Hepatocyte (in vitro differentiated cells): ENCODE results near the gene MRPL42. TPM values are rescaled to one million over a fixed set of nuclear protein-coding genes. Genes with fewer than 3 reads are reported as not detected.

ENCODE experiments used
- DNase-seq: peaks from one replicate; pipeline ENCODE4 v3.0.0-alpha.2; 2016; ENCODE audit warnings: low spot score
- H2AFZ ChIP-seq: fragments of 200-600 bp; sonication (generic); 2 replicates; pipeline ENCODE4 v1.6.0; 2016; ENCODE audit warnings: antibody characterized with exemption, mild to moderate bottlenecking
- H3K27ac ChIP-seq: fragments of 200-600 bp; sonication (generic); 2 replicates; pipeline ENCODE4 v1.5.1; 2016; ENCODE audit warnings: mild to moderate bottlenecking
- H3K27me3 ChIP-seq: fragments of 200-600 bp; sonication (generic); 2 replicates; pipeline ENCODE4 v1.6.1; 2016
- H3K36me3 ChIP-seq: fragments of 200-600 bp; sonication (generic); replicated peaks from 2 replicates; pipeline ENCODE4 v1.5.1; 2016; ENCODE audit warnings: low read depth; ENCODE audit not compliant: insufficient read depth
- H3K4me1 ChIP-seq: fragments of 200-600 bp; sonication (generic); 2 replicates; pipeline ENCODE4 v1.5.1; 2016; ENCODE audit warnings: mild to moderate bottlenecking, moderate library complexity; ENCODE audit not compliant: insufficient read depth
- H3K4me2 ChIP-seq: fragments of 200-600 bp; sonication (generic); 2 replicates; pipeline ENCODE4 v1.6.0; 2016
- H3K4me3 ChIP-seq: fragments of 200-600 bp; sonication (generic); 2 replicates; pipeline ENCODE4 v1.5.1; 2016; ENCODE audit warnings: mild to moderate bottlenecking
- H3K79me2 ChIP-seq: fragments of 200-600 bp; sonication (generic); 2 replicates; pipeline ENCODE4 v1.6.0; 2017; ENCODE audit warnings: mild to moderate bottlenecking
- H3K9me2 ChIP-seq: fragments of 200-600 bp; sonication (generic); replicated peaks from 2 replicates; pipeline ENCODE4 v1.6.0; 2017; ENCODE audit warnings: mild to moderate bottlenecking; ENCODE audit not compliant: insufficient read depth
- H3K9me3 ChIP-seq: fragments of 200-600 bp; sonication (generic); 2 replicates; pipeline ENCODE4 v1.5.1; 2016; ENCODE audit warnings: low read depth, mild to moderate bottlenecking
- H4K20me1 ChIP-seq: fragments of 200-600 bp; sonication (generic); 2 replicates; pipeline ENCODE4 v1.6.0; 2016; ENCODE audit warnings: mild to moderate bottlenecking; ENCODE audit not compliant: insufficient read depth, poor library complexity, severe bottlenecking
- EZH2 ChIP-seq: fragments of 200-600 bp; sonication (generic); IDR thresholded peaks from 2 replicates; pipeline ENCODE4 v1.6.1; 2016; ENCODE audit warnings: antibody characterized with exemption, mild to moderate bottlenecking, borderline replicate concordance
- EZH2phosphoT487 ChIP-seq: fragments of 200-600 bp; sonication (generic); IDR thresholded peaks from one replicate; pipeline ENCODE4 v1.6.1; 2018; ENCODE audit warnings: antibody characterized with exemption, mild to moderate bottlenecking, low read depth, moderate library complexity; ENCODE audit not compliant: unreplicated experiment, severe bottlenecking
- WGBS: methylation state at CpG from one replicate; pipeline ENCODE4 v1.1.6; 2016; ENCODE audit warnings: low lambda C conversion rate; ENCODE audit errors: missing lambda C conversion rate; 5-methylcytosine and 5-hydroxymethylcytosine counted together
- polyA plus RNA-seq: library from polyadenylated mRNA; unstranded; fragments of >200 nt; fragmentation: Nextera tagmentation; extraction: Ambion mirVana; gene quantifications from 2 replicates; pipeline ENCODE4 v1.2.1, GENCODE V29; 2016
- total RNA-seq: library from RNA; depleted of rRNA; stranded (reverse); fragments of >200 nt; gene quantifications from 2 replicates; pipeline ENCODE4 v1.2.3, GENCODE V29; 2014
- TF ChIP-seq, protein P1 (sequence below): fragments of 200-600 bp; sonication (generic); IDR thresholded peaks from 2 replicates; pipeline ENCODE4 v1.5.1; 2016; ENCODE audit warnings: antibody characterized with exemption, mild to moderate bottlenecking; ENCODE audit not compliant: poor library complexity

MRPL42 gene
- total and polyA plus RNA-seq, 2 experiments from 2014 or later, result 74.9 to 111 TPM

DNA sequence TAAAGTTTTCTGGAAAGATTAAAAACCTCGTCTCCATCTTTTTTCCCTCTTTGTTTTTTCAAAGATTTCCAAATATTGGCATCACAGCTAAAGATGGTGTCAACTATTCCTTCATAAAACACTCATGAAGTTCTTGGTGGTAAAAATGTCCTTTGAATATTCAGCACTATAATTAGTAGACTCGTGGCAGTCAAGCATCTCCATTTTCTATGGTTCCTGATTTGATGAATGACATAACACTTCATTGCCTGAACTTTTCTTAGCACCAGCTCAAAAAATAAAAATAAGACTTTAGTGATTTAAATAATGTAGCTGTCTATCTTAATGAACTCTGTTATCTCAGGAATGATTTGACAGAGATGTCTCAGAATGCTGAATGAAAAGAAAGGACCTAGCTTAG, 45.3 kb upstream of the MRPL42 start:
- TF ChIP-seq EZH2, result no peak
- no peak for TF ChIP-seq EZH2phosphoT487
- TF ChIP-seq, protein P1, sequence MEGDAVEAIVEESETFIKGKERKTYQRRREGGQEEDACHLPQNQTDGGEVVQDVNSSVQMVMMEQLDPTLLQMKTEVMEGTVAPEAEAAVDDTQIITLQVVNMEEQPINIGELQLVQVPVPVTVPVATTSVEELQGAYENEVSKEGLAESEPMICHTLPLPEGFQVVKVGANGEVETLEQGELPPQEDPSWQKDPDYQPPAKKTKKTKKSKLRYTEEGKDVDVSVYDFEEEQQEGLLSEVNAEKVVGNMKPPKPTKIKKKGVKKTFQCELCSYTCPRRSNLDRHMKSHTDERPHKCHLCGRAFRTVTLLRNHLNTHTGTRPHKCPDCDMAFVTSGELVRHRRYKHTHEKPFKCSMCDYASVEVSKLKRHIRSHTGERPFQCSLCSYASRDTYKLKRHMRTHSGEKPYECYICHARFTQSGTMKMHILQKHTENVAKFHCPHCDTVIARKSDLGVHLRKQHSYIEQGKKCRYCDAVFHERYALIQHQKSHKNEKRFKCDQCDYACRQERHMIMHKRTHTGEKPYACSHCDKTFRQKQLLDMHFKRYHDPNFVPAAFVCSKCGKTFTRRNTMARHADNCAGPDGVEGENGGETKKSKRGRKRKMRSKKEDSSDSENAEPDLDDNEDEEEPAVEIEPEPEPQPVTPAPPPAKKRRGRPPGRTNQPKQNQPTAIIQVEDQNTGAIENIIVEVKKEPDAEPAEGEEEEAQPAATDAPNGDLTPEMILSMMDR, result no peak
- Histone ChIP-seq H4K20me1 (peaks cover 57% of the 10 kb centered on the region), H2AFZ (no peak overlapping the region), H3K27me3 (no peaks in the 10 kb centered on the region), H3K9me2 (no peaks in the 10 kb centered on the region), H3K4me1 (peaks cover 5% of the 10 kb centered on the region), H3K9me3 (no peaks in the 10 kb centered on the region), H3K36me3 (no peaks in the 10 kb centered on the region), H3K79me2 (peaks cover 97% of the 10 kb centered on the region), H3K4me2 (no peak overlapping the region), H3K4me3 (no peak overlapping the region), H3K27ac (no peak overlapping the region)
- 82% methylated on average over 2 of the region's 2 CpGs for WGBS
- DNase-seq, result no peak

DNA sequence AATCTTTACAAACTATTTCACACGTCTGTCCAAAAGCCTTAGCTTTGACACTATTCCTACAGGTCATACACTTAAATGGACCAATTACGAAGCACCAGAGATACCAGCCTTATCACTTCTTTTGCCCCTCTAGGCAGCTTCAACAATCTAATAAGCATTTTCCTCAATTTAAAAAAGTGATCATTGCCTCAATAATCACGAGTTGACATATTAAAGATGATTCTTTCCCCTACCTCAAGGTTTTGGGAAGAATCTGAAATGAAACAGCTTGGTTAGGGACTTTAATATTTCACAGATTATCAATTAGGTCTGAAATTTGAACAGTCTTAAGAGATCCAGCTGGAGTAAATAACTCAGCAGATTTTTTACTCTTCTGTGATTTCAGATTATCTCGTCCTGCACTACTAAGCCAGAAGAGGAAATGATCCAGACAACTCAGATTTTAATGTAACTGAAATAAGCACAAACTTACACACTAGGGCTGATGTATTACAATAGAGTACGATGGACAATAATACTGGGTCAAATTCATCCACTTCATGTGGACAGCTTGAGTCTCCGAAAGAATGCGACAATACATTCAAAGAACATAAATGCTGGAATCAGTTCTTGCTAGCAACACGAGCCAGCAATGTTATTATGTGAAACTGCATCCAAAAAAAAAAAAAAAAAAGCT, 41.4 kb upstream of the MRPL42 start:
- DNase-seq, result no peak

DNA sequence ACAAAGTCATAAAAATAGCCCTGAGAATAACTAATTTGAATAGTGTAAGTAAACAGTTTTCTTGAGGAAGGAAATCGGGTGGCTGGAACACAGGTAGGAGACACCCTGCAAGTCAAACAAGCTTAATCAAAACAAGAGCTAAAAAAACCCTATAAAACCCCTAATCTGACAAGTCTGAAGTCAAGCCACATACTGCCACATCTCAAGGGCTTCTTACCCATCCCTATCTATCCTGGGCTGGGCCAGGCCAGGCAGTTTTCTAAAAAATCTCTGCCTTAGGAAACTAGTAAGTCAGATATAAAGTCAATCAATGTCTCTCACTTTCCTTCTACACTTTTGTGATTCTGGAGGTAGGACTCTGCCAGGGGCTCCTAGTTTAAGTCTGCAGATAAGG, 40.9 kb upstream of the MRPL42 start:
- no peak for DNase-seq
- H3K27me3 ChIP-seq, result no peaks in the 10 kb centered on the region
- H3K4me1 ChIP-seq, result peaks cover 13% of the 10 kb centered on the region
- no peaks in the 10 kb centered on the region for H3K9me2 ChIP-seq
- no peak overlapping the region for H3K4me3 ChIP-seq
- 52% methylated on average over 1 of the region's 1 CpG for WGBS
- no peak overlapping the region for H2AFZ ChIP-seq
- H3K9me3 ChIP-seq, result no peaks in the 10 kb centered on the region
- H4K20me1 ChIP-seq, result peaks cover 78% of the 10 kb centered on the region
- peaks cover 100% of the 10 kb centered on the region for H3K79me2 ChIP-seq
- TF ChIP-seq, protein P1, result no peak
- TF ChIP-seq EZH2 (no peak), EZH2phosphoT487 (no peak)
- H3K27ac ChIP-seq, result no peak overlapping the region
- H3K4me2 ChIP-seq, result peak overlapping the region; percentile 6
- H3K36me3 ChIP-seq, result no peaks in the 10 kb centered on the region

More for the DNA sequence above, 41.4 kb upstream of the MRPL42 start:
- H3K79me2 ChIP-seq, result peaks cover 100% of the 10 kb centered on the region
- TF ChIP-seq, protein P1, result no peak
- TF ChIP-seq EZH2 (no peak), EZH2phosphoT487 (no peak)
- H3K27me3 ChIP-seq, result no peaks in the 10 kb centered on the region
- H3K27ac ChIP-seq, result no peak overlapping the region
- H4K20me1 ChIP-seq, result peaks cover 75% of the 10 kb centered on the region
- no peak overlapping the region for H2AFZ ChIP-seq
- WGBS, result 78% methylated on average over 8 of the region's 8 CpGs
- H3K4me2 ChIP-seq, result no peak overlapping the region
- H3K9me2 ChIP-seq, result no peaks in the 10 kb centered on the region
- no peak overlapping the region for H3K4me3 ChIP-seq
- peaks cover 13% of the 10 kb centered on the region for H3K4me1 ChIP-seq
- H3K9me3 ChIP-seq, result no peaks in the 10 kb centered on the region
- H3K36me3 ChIP-seq, result no peaks in the 10 kb centered on the region
